ENCODE measurements around the gene ALX1. TPM values are rescaled to one million over a fixed set of nuclear protein-coding genes. Genes with fewer than 3 reads are reported as not detected.
"Not testable (repeated sequence)": the region's sequence is repeated elsewhere in the genome, so short reads cannot be mapped to it uniquely, and the experiment has no call there.

The ALX1 gene
- total RNA-seq, 1 experiment from 2014 or later: 0.74 TPM

GRCh38 chr12:85310456-85311076 is 30.5 kb downstream of the ALX1 start:
- ATAC-seq: no peak
- TF ChIP-seq SOX15 (CRISPR knock-in tag; IDR thresholded peaks at IDR 0.05): no peak
- peak; percentile 14; the same call in 1 of the 2 replicates for TF ChIP-seq CTCF (IDR thresholded peaks at IDR 0.05)
- TF ChIP-seq MLX (CRISPR knock-in tag; IDR thresholded peaks at IDR 0.05): no peak
- TF ChIP-seq EMX1 (CRISPR knock-in tag; IDR thresholded peaks at IDR 0.05): no peak

GRCh38 chr12:85317866-85318636 is 38.0 kb downstream of the ALX1 start:
- Mint-ChIP-seq H3K36me3 (peaks cover 11% of the 10 kb centered on the region), H3K4me3 (peak overlapping the region; percentile 95), H3K27ac (peak overlapping the region; percentile 98), H3K4me1 (peaks cover 17% of the 10 kb centered on the region)
- ATAC-seq; H3K9me3 Mint-ChIP-seq; H3K27me3 Mint-ChIP-seq (ENCODE audit: low read depth); POLR2A ChIA-PET; CTCF ChIA-PET: not testable (repeated sequence)
- peak; percentile 68; the same call in 1 of the 2 replicates for TF ChIP-seq FOXK1 (CRISPR knock-in tag; IDR thresholded peaks at IDR 0.05)
- 0 out of 2 replicates have a peak, but pooled peaks have one; percentile 68 for TF ChIP-seq ZNF281 (CRISPR knock-in tag; IDR thresholded peaks at IDR 0.05)
- peak; percentile 72 for DNase-seq (ENCODE audit: low spot score)

More at GRCh38 chr12:85310456-85311076, 30.5 kb downstream of the ALX1 start:
- peaks cover 15% of the 10 kb centered on the region for H3K4me1 Mint-ChIP-seq
- H3K4me3 Mint-ChIP-seq: no peak overlapping the region
- H3K27me3 Mint-ChIP-seq (ENCODE audit: low read depth): no peaks in the 10 kb centered on the region
- ChIA-PET CTCF (interaction anchor here (0.9 to 1.5 kb wide), 5 partner anchors 11 to 158 kb away, joined by 3 read pairs; no protein-coding TSS in a partner anchor), POLR2A (no interaction called here)
- peaks cover 8% of the 10 kb centered on the region for H3K9me3 Mint-ChIP-seq
- DNase-seq (ENCODE audit: low spot score): no peak
- H3K36me3 Mint-ChIP-seq: peaks cover 2% of the 10 kb centered on the region
- H3K27ac Mint-ChIP-seq: 0 out of 2 replicates have a peak overlapping the region, but pooled peaks have one; percentile 19

GRCh38 chr12:85322715-85323114 is 42.7 kb downstream of the ALX1 start:
- Mint-ChIP-seq H3K27me3 (ENCODE audit: low read depth) (no peaks in the 10 kb centered on the region), H3K27ac (no peak overlapping the region), H3K4me3 (no peak overlapping the region), H3K4me1 (peaks cover 22% of the 10 kb centered on the region), H3K9me3 (peaks cover 6% of the 10 kb centered on the region), H3K36me3 (peaks cover 5% of the 10 kb centered on the region)
- ATAC-seq (no peak), DNase-seq (ENCODE audit: low spot score) (no peak)
- POLR2A ChIA-PET: no interaction called here
- CTCF ChIA-PET: no interaction called here
- TF ChIP-seq ZNF416 (CRISPR knock-in tag; IDR thresholded peaks at IDR 0.05): no peak
- no peak for TF ChIP-seq TCF7 (CRISPR knock-in tag; IDR thresholded peaks at IDR 0.05; ENCODE audit: low read depth)
- no peak for TF ChIP-seq ZNF396 (CRISPR knock-in tag; IDR thresholded peaks at IDR 0.05; ENCODE audit: borderline replicate concordance)
- no peak for TF ChIP-seq PREB (CRISPR knock-in tag; IDR thresholded peaks at IDR 0.05; ENCODE audit: borderline replicate concordance)
- no peak for TF ChIP-seq ZNF219 (CRISPR knock-in tag; IDR thresholded peaks at IDR 0.05; ENCODE audit: borderline replicate concordance)
- TF ChIP-seq RORB (CRISPR knock-in tag; IDR thresholded peaks at IDR 0.05): no peak
- TF ChIP-seq ZBTB43 (CRISPR knock-in tag; IDR thresholded peaks at IDR 0.05): no peak
- TF ChIP-seq STAT6 (CRISPR knock-in tag; conservative IDR thresholded peaks at IDR 0.05; ENCODE audit: low read depth): no peak
- no peak for TF ChIP-seq FOXJ3 (CRISPR knock-in tag; IDR thresholded peaks at IDR 0.05; ENCODE audit: borderline replicate concordance)
- TF ChIP-seq ZNF281 (CRISPR knock-in tag; IDR thresholded peaks at IDR 0.05): no peak

Measured in WTC11 (cell line).